Measurements from ENCODE around the gene BTBD16.

- TF ChIP-seq, protein P1, sequence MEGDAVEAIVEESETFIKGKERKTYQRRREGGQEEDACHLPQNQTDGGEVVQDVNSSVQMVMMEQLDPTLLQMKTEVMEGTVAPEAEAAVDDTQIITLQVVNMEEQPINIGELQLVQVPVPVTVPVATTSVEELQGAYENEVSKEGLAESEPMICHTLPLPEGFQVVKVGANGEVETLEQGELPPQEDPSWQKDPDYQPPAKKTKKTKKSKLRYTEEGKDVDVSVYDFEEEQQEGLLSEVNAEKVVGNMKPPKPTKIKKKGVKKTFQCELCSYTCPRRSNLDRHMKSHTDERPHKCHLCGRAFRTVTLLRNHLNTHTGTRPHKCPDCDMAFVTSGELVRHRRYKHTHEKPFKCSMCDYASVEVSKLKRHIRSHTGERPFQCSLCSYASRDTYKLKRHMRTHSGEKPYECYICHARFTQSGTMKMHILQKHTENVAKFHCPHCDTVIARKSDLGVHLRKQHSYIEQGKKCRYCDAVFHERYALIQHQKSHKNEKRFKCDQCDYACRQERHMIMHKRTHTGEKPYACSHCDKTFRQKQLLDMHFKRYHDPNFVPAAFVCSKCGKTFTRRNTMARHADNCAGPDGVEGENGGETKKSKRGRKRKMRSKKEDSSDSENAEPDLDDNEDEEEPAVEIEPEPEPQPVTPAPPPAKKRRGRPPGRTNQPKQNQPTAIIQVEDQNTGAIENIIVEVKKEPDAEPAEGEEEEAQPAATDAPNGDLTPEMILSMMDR (IDR thresholded peaks at IDR 0.05): no peak
- TF ChIP-seq EZH2 (IDR thresholded peaks at IDR 0.05; ENCODE audit: borderline replicate concordance, insufficient read depth, low read depth, low read length, poor library complexity, severe bottlenecking): no peak
Measured at GRCh38 chr10:122348512-122348911, 77.4 kb downstream of the BTBD16 start.

All from B cell (primary cell).